Peyer's patch (tissue), 4 donors: ENCODE results near the gene VPS9D1. TPM values are rescaled to one million over a fixed set of nuclear protein-coding genes. Genes with fewer than 3 reads are reported as not detected.
A peak's percentile ranks its signal among the peaks of the same experiment; 100 is the strongest.
"Not testable (repeated sequence)": the region's sequence is repeated elsewhere in the genome, so short reads cannot be mapped to it uniquely, and the experiment has no call there.

ENCODE experiments used
- DNase-seq, 3 donors: peaks; one replicate each; pipeline ENCODE4 v3.0.0-alpha.2; 2017 to 2019
- H3K27ac ChIP-seq, 4 donors: fragments of 200-600 bp; sonication (generic); one replicate each; pipeline ENCODE4 v1.5.1; 2016 to 2019
- H3K27me3 ChIP-seq, 2 donors: fragments of 200-600 bp; sonication (generic); one replicate each; pipeline ENCODE4 v1.5.1; 2019
- H3K36me3 ChIP-seq, 3 donors: fragments of 200-600 bp; sonication (generic); one replicate each; pipeline ENCODE4 v1.5.1; 2016 to 2019
- H3K4me1 ChIP-seq, 4 donors: fragments of 200-600 bp; sonication (generic); one replicate each; pipeline ENCODE4 v1.5.1; 2016 to 2019
- H3K4me3 ChIP-seq, 4 donors: fragments of 200-600 bp; sonication (generic); 1 replicate in 3 of 4; 2 replicates in 1 of 4; pipeline ENCODE4 v1.5.1; 2016 to 2019; ENCODE audit warnings: mild to moderate bottlenecking in 1 of 4
- H3K9me3 ChIP-seq, 4 donors: fragments of 200-600 bp; sonication (generic); one replicate each; pipeline ENCODE4 v1.5.1; 2016 to 2019; ENCODE audit warnings: mild to moderate bottlenecking in 1 of 4
- CTCF ChIP-seq, 6 experiments: fragments of 450-650 bp in 4 of 6; fragments of 200-600 bp in 2 of 6; sonication (generic) in 1 of 6; IDR thresholded peaks; one replicate each; pipeline ENCODE4 v1.5.1; 2017 to 2019; ENCODE audit warnings: antibody characterized with exemption in 6 of 6, mild to moderate bottlenecking in 3 of 6, moderate library complexity in 1 of 6
- POLR2A ChIP-seq, 2 donors: fragments of 450-650 bp; IDR thresholded peaks; one replicate each; pipeline ENCODE4 v1.5.1; 2017; ENCODE audit warnings: antibody characterized with exemption in 2 of 2, mild to moderate bottlenecking in 2 of 2, moderate library complexity in 2 of 2
- total RNA-seq, 4 donors: library from RNA; depleted of rRNA; stranded (reverse); fragments of >200 nt; gene quantifications; one replicate each; pipeline ENCODE4 v1.1.0, GENCODE V29; 2016

The VPS9D1 gene
- total RNA-seq, 4 donors from 2014 or later = 14.9 to 45.9 (median 27.9) TPM

- peaks cover 0 to 38% (median 19%) of the 10 kb centered on the region in 4 donors for H3K4me1 ChIP-seq
- H3K9me3 ChIP-seq = no peaks in the 10 kb centered on the region
- TF ChIP-seq CTCF (IDR thresholded peaks at IDR 0.05) (peak in 4 of 6 experiments; percentile 16 to 51 (median 26)), POLR2A (IDR thresholded peaks at IDR 0.05) (peak in 1 of 2 donors; percentile 24)
- H3K4me3 ChIP-seq = peak overlapping the region; percentile 70 to 87 (median 78)
- H3K27me3 ChIP-seq = no peaks in the 10 kb centered on the region
- peak overlapping the region; percentile 88 to 95 (median 92) for H3K27ac ChIP-seq
- DNase-seq = peak; percentile 58 to 88 (median 84)
- H3K36me3 ChIP-seq = peaks cover 0 to 22% (median 0%) of the 10 kb centered on the region in 3 donors
Measured at GRCh38 chr16:89700649-89701424, 19.9 kb downstream of the VPS9D1 start.

- peak; percentile 100 for DNase-seq
- Histone ChIP-seq H3K27ac (peak overlapping the region; percentile 88 to 95 (median 92)), H3K4me3 (peak overlapping the region; percentile 70 to 87 (median 78)), H3K27me3 (no peaks in the 10 kb centered on the region), H3K9me3 (no peaks in the 10 kb centered on the region), H3K4me1 (peaks cover 0 to 40% (median 19%) of the 10 kb centered on the region in 4 donors), H3K36me3 (peaks cover 0 to 29% (median 0%) of the 10 kb centered on the region in 3 donors)
- TF ChIP-seq CTCF (IDR thresholded peaks at IDR 0.05) = peak; percentile 83 to 98 (median 94)
- TF ChIP-seq POLR2A (IDR thresholded peaks at IDR 0.05) = peak; percentile 34 to 77
Measured at GRCh38 chr16:89700100-89700648, 20.5 kb downstream of the VPS9D1 start.

- peaks cover 0 to 44% (median 19%) of the 10 kb centered on the region in 4 donors for H3K4me1 ChIP-seq
- not testable (repeated sequence) for DNase-seq, H3K9me3 ChIP-seq, H3K27me3 ChIP-seq
- peak overlapping the region in 3 of 4 donors; percentile 88 to 94 (median 89) for H3K27ac ChIP-seq
- H3K36me3 ChIP-seq = peaks cover 0 to 34% (median 0%) of the 10 kb centered on the region in 3 donors
- H3K4me3 ChIP-seq = peak overlapping the region in 2 of 4 donors; percentile 70 to 79
Measured at GRCh38 chr16:89699629-89700099, 21.0 kb downstream of the VPS9D1 start.

- not testable (repeated sequence) for H3K27ac ChIP-seq, H3K27me3 ChIP-seq, H3K4me3 ChIP-seq, H3K9me3 ChIP-seq, DNase-seq
- peaks cover 0 to 44% (median 19%) of the 10 kb centered on the region in 4 donors for H3K4me1 ChIP-seq
- H3K36me3 ChIP-seq = peaks cover 0 to 43% (median 0%) of the 10 kb centered on the region in 3 donors
Measured at GRCh38 chr16:89698717-89699116, 22.0 kb downstream of the VPS9D1 start.

- peaks cover 0 to 53% (median 0%) of the 10 kb centered on the region in 3 donors for H3K36me3 ChIP-seq
- H3K4me3 ChIP-seq = no peak overlapping the region
- H3K9me3 ChIP-seq = no peaks in the 10 kb centered on the region
- DNase-seq = no peak
- no peaks in the 10 kb centered on the region for H3K27me3 ChIP-seq
- TF ChIP-seq CTCF (IDR thresholded peaks at IDR 0.05) (no peak), POLR2A (IDR thresholded peaks at IDR 0.05) (no peak)
- H3K27ac ChIP-seq = peak overlapping the region in 1 of 4 donors; percentile 49
- H3K4me1 ChIP-seq = peaks cover 0 to 44% (median 19%) of the 10 kb centered on the region in 4 donors
Measured at GRCh38 chr16:89697616-89698331, 22.9 kb downstream of the VPS9D1 start.

GRCh38 chr16:89697161-89697615 lies 23.5 kb downstream of the VPS9D1 start:
- H3K4me1 ChIP-seq = peaks cover 0 to 42% (median 19%) of the 10 kb centered on the region in 4 donors
- DNase-seq = peak in 2 of 3 donors; percentile 43 to 51
- no peak overlapping the region for H3K4me3 ChIP-seq
- no peaks in the 10 kb centered on the region for H3K27me3 ChIP-seq
- H3K36me3 ChIP-seq = peaks cover 0 to 58% (median 0%) of the 10 kb centered on the region in 3 donors
- no peaks in the 10 kb centered on the region for H3K9me3 ChIP-seq
- TF ChIP-seq CTCF (IDR thresholded peaks at IDR 0.05) (no peak), POLR2A (IDR thresholded peaks at IDR 0.05) (no peak)
- H3K27ac ChIP-seq = peak overlapping the region in 1 of 4 donors; percentile 49
